Body of pancreas (tissue), 4 donors: ENCODE data around the gene TTC3. TPM values are rescaled to one million over a fixed set of nuclear protein-coding genes. Genes with fewer than 3 reads are reported as not detected.

Experiments used
- ATAC-seq: fragments of 150-250 bp; one replicate; pipeline ENCODE4 v1.9.1; 2016
- DNase-seq, 4 donors: peaks; one replicate each; pipeline ENCODE4 v3.0.0-alpha.2; 2019
- H3K27ac ChIP-seq, 4 donors: fragments of 200-600 bp; sonication (generic); 1 replicate in 3 of 4; 2 replicates in 1 of 4; pipeline versions ENCODE4 v1.5.1 to v1.6.1; 2016 to 2019; ENCODE audit warnings: mild to moderate bottlenecking in 1 of 4, mixed read lengths in 1 of 4, moderate library complexity in 1 of 4
- H3K27me3 ChIP-seq, 2 donors: fragments of 200-600 bp; sonication (generic); one replicate each; pipeline ENCODE4 v1.6.0; 2016; ENCODE audit warnings: mild to moderate bottlenecking in 1 of 2
- H3K36me3 ChIP-seq, 2 donors: fragments of 200-600 bp; sonication (generic); replicated peaks in 1 of 2; 2 replicates each; pipeline ENCODE4 v1.5.1; 2016; ENCODE audit warnings: low read depth in 2 of 2; ENCODE audit not compliant: insufficient read depth in 1 of 2
- H3K4me1 ChIP-seq: fragments of 200-600 bp; sonication (generic); one replicate; pipeline ENCODE4 v1.6.0; 2016
- H3K4me3 ChIP-seq, 2 donors: fragments of 200-600 bp; sonication (generic); 1 replicate in 1 of 2; 2 replicates in 1 of 2; pipeline ENCODE4 v1.5.1; 2016 to 2019
- H3K9me3 ChIP-seq, 3 donors: fragments of 200-600 bp; sonication (generic); 1 replicate in 2 of 3; 2 replicates in 1 of 3; pipeline ENCODE4 v1.5.1; 2016
- POLR2A ChIP-seq, 3 donors: fragments of 450-650 bp; IDR thresholded peaks; one replicate each; pipeline ENCODE4 v1.6.1; 2016; ENCODE audit warnings: antibody characterized with exemption in 3 of 3, mild to moderate bottlenecking in 2 of 3
- WGBS, 2 donors: methylation state at CpG; one replicate each; pipeline ENCODE4 v1.1.5; 2017; 5-methylcytosine and 5-hydroxymethylcytosine counted together
- intact Hi-C: fragments of 100-400 bp; cut with DNase I; formaldehyde crosslinking; loops from one replicate; pipeline ENCODE4 v1.15.1; 2023
- total RNA-seq, 2 donors: library from RNA; depleted of rRNA; stranded (reverse); fragments of >200 nt; gene quantifications; one replicate each; pipeline ENCODE4 v1.1.0, GENCODE V29; 2016
- TF ChIP-seq, protein P1 (sequence below), 7 experiments: fragments of 450-650 bp in 4 of 7; fragments of 200-600 bp in 3 of 7; sonication (generic) in 3 of 7; IDR thresholded peaks; one replicate each; pipeline ENCODE4 v1.5.1; 2016 to 2019; ENCODE audit warnings: antibody characterized with exemption in 7 of 7

The TTC3 gene
- total RNA-seq, 2 donors from 2014 or later = 99.9 to 246 TPM

DNA sequence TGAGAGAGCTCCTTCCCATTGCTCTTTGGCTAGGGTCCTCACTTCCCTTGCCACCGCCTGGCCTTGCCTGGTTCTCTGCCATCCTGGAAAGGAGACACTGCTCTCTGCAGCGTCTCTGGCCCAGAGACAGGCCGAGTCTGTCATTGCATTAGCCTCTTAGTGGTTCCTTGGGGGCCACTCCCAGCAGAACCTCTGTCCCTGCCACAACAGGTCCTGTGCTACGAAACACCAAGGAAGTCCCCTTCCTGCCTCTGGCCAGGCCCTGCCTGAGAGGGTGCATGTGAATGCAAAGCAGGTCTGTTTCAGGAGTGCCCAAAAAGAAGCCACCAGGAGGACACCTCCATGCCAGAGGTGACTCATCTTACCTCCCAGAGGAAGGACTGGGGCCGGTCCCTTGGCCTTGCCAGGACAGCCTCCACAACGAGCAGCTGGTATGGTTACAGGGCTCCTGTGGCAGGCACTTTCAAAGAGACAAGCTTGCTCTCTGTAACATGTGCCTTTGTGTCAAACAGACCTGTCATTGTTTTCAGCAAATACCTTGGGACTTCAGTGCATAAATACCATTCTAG lies 134.5 kb downstream of the TTC3 start:
- TF ChIP-seq, protein P1, sequence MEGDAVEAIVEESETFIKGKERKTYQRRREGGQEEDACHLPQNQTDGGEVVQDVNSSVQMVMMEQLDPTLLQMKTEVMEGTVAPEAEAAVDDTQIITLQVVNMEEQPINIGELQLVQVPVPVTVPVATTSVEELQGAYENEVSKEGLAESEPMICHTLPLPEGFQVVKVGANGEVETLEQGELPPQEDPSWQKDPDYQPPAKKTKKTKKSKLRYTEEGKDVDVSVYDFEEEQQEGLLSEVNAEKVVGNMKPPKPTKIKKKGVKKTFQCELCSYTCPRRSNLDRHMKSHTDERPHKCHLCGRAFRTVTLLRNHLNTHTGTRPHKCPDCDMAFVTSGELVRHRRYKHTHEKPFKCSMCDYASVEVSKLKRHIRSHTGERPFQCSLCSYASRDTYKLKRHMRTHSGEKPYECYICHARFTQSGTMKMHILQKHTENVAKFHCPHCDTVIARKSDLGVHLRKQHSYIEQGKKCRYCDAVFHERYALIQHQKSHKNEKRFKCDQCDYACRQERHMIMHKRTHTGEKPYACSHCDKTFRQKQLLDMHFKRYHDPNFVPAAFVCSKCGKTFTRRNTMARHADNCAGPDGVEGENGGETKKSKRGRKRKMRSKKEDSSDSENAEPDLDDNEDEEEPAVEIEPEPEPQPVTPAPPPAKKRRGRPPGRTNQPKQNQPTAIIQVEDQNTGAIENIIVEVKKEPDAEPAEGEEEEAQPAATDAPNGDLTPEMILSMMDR (IDR thresholded peaks at IDR 0.05) = no peak
- no peak for TF ChIP-seq POLR2A (IDR thresholded peaks at IDR 0.05)
- Histone ChIP-seq H3K4me1 (peaks cover 30% of the 10 kb centered on the region), H3K36me3 (peaks cover 0 to 3% of the 10 kb centered on the region in 2 donors), H3K27me3 (no peaks in the 10 kb centered on the region), H3K9me3 (no peaks in the 10 kb centered on the region), H3K27ac (peak overlapping the region in 3 of 4 donors; percentile 74 to 80 (median 74)), H3K4me3 (no peak overlapping the region)
- intact Hi-C loops = no loop called here
- DNase-seq (peak; percentile 23 to 57 (median 38)), ATAC-seq (peak; percentile 76)
- 37 to 41% methylated on average over 6 of the region's 6 CpGs for WGBS, 2 donors

DNA sequence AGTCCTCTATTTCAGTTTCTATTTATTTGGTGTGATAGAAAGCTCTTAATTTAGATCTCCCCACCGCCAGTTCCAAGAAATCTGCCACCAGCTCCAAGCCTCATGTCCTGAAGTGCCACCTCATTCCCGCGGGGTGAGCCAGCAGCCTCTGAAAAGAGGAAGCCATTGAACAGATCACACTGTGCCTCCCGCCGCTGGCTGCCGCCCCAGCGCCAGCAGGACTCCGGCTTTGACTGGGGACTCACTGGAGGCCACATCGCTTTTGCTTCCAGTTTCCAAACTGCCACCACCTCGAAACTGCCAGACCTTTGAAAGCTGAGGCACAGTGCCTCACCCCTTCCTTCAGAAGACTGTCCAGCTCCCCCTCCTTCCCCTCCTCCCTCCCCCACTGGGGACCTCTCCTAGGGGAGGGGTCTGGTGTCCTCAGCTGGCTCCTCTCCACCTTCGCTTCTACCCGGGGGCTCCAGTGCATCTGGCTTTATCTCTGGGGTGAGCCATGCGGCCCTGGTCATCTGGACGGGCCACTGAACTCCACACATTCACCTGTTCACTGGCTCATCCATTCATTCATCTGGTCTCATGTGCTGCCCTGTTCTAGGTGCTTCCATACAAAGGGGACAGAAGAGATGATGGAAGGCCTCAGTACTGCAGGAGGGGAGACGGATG lies 135.1 kb downstream of the TTC3 start:
- peaks cover 30% of the 10 kb centered on the region for H3K4me1 ChIP-seq
- no peaks in the 10 kb centered on the region for H3K9me3 ChIP-seq
- peak; percentile 43 to 57 (median 53) for DNase-seq
- intact Hi-C loops = no loop called here
- WGBS, 2 donors = 30 to 32% methylated on average over 15 of the region's 15 CpGs
- peak overlapping the region; percentile 43 to 80 (median 74) for H3K27ac ChIP-seq
- H3K4me3 ChIP-seq = no peak overlapping the region
- H3K27me3 ChIP-seq = no peaks in the 10 kb centered on the region
- TF ChIP-seq, protein P1 (IDR thresholded peaks at IDR 0.05) = no peak
- peak in 1 of 3 donors; percentile 13 for TF ChIP-seq POLR2A (IDR thresholded peaks at IDR 0.05)
- peak; percentile 48 for ATAC-seq
- H3K36me3 ChIP-seq = no peaks in the 10 kb centered on the region

DNA sequence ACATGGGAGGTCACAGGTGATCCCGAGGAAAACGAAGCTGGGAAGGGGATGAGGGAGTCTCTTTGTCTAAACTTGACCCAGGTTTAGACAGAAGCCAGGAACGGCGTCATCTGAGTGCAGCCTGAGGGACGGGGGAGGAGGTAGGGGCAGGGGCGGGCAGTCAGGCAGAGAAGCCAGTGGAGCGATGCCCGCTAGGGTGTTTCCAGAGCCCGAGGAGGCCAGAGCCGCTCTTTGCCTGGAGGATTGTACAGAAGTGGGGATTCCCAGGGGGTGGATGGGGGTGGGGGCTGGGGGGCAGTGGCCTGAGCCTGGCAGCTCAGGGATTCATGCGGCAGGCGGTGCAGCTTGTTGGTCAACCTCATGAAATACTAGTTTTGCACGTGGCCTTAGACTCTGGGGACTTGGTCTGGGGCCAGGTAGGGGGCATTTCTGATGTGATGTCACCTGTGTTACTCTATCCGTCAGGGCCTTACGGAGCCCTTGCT lies 135.7 kb downstream of the TTC3 start:
- no peak overlapping the region for H3K4me3 ChIP-seq
- intact Hi-C loops = no loop called here
- peak overlapping the region in 3 of 4 donors; percentile 74 to 80 (median 74) for H3K27ac ChIP-seq
- 70 to 74% methylated on average over 14 to 15 of the region's 15 CpGs for WGBS, 2 donors
- H3K4me1 ChIP-seq = peaks cover 30% of the 10 kb centered on the region
- H3K9me3 ChIP-seq = no peaks in the 10 kb centered on the region
- H3K27me3 ChIP-seq = no peaks in the 10 kb centered on the region
- DNase-seq (peak in 2 of 4 donors; percentile 47 to 50), ATAC-seq (peak; percentile 43)
- H3K36me3 ChIP-seq = no peaks in the 10 kb centered on the region
- no peak for TF ChIP-seq POLR2A (IDR thresholded peaks at IDR 0.05)
- TF ChIP-seq, protein P1 (IDR thresholded peaks at IDR 0.05) = no peak

DNA sequence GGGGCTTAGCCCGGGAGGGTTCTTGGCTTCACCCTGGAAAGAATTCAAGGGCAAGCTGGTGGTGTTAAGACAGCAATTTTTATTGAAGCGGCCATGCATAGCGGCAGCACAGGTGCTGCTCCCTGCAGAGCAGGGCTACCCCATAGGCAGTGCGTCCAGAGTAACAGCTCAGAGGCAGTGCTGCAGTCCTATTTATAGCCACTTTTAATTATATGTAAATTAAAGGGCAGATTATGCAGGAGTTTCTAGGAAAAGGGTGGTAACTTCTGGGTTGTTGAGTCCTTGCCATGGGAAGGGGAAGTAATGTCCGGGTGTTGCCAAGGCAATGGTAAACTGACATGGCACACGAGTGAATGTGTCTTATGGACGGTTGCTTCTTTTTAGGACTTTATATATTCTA lies 137.1 kb downstream of the TTC3 start:
- no peaks in the 10 kb centered on the region for H3K36me3 ChIP-seq
- ATAC-seq = no peak

More for the DNA sequence above, 137.1 kb downstream of the TTC3 start:
- Histone ChIP-seq H3K27me3 (no peaks in the 10 kb centered on the region), H3K27ac (no peak overlapping the region), H3K4me3 (no peak overlapping the region), H3K9me3 (no peaks in the 10 kb centered on the region), H3K4me1 (peaks cover 30% of the 10 kb centered on the region)
- TF ChIP-seq POLR2A (IDR thresholded peaks at IDR 0.05) = no peak
- TF ChIP-seq, protein P1 (IDR thresholded peaks at IDR 0.05) = no peak
- intact Hi-C loops = no loop called here
- DNase-seq = no peak
- 87 to 92% methylated on average over 7 of the region's 7 CpGs for WGBS, 2 donors
